Measurements from ENCODE around the gene GABBR2.

The GABBR2 gene

DNA sequence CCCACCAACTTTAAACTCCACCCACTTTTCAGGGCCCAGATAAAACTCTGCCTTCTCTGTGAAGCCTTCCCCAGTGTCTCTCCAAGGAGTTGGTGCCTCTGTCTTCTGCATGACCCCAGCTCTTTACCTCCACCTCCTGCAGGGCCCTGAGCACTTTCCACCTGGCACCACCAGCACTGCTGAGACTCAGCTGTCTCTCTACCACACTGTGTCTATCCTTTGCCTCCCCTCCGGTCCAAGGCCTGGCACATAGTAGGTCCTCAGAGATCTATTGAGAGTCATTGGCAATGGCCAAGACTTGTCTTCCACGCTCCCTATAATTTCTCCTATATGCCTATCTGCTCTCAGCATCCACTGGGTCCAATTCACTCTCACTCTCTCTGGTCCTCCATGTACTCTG, 12.9 kb upstream of the GABBR2 start:
- no peak for DNase-seq (ENCODE audit: low read depth)
- TF ChIP-seq, protein P1, sequence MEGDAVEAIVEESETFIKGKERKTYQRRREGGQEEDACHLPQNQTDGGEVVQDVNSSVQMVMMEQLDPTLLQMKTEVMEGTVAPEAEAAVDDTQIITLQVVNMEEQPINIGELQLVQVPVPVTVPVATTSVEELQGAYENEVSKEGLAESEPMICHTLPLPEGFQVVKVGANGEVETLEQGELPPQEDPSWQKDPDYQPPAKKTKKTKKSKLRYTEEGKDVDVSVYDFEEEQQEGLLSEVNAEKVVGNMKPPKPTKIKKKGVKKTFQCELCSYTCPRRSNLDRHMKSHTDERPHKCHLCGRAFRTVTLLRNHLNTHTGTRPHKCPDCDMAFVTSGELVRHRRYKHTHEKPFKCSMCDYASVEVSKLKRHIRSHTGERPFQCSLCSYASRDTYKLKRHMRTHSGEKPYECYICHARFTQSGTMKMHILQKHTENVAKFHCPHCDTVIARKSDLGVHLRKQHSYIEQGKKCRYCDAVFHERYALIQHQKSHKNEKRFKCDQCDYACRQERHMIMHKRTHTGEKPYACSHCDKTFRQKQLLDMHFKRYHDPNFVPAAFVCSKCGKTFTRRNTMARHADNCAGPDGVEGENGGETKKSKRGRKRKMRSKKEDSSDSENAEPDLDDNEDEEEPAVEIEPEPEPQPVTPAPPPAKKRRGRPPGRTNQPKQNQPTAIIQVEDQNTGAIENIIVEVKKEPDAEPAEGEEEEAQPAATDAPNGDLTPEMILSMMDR (conservative IDR thresholded peaks at IDR 0.05; ENCODE audit: low read depth, low read length) = no peak
- no peak overlapping the region for H3K4me3 ChIP-seq (ENCODE audit: low read depth, low read length)

DNA sequence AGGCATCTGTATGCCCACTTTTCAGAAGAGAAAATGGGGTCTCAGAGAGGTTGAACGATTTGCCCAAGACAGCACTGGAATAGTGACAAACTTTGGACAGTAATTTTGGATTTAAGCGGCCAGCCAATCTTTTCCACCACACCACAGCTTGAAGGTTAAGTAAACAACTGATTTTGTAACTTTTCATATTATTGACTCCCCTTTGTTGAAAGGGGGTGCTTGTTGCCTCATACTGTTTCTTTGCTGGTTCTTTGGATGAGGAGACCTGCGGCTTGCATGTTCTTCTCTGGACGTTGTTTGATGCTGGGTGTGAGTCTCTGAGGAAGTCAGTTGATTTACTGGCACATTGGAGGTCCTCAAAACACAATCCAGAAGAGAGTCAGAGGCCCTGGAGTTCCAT, 11.7 kb upstream of the GABBR2 start:
- DNase-seq (ENCODE audit: low read depth) = no peak
- H3K4me3 ChIP-seq (ENCODE audit: low read depth, low read length) = no peak overlapping the region
- TF ChIP-seq, protein P1 (conservative IDR thresholded peaks at IDR 0.05; ENCODE audit: low read depth, low read length) = no peak

DNA sequence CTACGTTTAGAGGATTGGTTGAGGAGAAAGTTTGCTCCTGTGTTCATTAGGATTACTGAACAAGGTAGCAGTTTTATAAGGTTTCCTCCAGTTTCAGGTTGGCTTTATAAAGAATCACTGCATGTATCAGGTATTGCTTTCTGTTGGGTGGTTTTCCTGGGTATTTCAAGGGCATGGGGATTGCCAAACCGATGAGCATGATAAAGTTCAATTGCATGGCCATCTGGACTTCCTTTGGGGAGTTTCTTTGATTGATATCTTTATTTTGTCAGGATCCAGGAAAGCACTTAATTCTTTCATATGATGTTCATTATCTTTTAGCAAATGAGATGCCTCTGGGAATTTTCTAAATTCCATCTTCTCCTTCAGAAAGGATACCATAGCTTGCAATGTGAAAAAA, 10.3 kb upstream of the GABBR2 start:
- H3K4me3 ChIP-seq (ENCODE audit: low read depth, low read length) = no peak overlapping the region
- DNase-seq (ENCODE audit: low read depth) = no peak
- TF ChIP-seq, protein P1 (conservative IDR thresholded peaks at IDR 0.05; ENCODE audit: low read depth, low read length) = no peak

DNA sequence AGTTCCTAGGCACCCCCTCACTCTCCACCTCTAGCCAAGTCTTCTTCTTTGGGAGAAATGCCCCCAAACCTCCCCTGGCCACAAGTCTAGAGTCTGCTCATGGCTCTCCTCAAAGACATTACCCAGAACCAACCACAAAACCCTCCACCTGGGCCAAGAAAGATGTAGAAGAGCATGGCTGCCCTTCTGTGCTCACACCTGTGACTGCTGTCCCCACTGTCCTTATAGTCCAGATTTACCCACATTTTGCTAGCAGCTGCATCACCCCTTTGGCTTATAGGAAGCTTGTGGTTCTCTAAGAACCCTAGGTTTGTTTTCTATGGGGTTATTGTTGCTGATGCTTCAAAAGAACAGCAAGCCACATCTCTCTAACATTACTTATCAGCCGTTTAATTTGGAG, 6.1 kb upstream of the GABBR2 start:
- TF ChIP-seq, protein P1 (conservative IDR thresholded peaks at IDR 0.05; ENCODE audit: low read depth, low read length) = no peak
- H3K4me3 ChIP-seq (ENCODE audit: low read depth, low read length) = no peak overlapping the region
- no peak for DNase-seq (ENCODE audit: low read depth)

DNA sequence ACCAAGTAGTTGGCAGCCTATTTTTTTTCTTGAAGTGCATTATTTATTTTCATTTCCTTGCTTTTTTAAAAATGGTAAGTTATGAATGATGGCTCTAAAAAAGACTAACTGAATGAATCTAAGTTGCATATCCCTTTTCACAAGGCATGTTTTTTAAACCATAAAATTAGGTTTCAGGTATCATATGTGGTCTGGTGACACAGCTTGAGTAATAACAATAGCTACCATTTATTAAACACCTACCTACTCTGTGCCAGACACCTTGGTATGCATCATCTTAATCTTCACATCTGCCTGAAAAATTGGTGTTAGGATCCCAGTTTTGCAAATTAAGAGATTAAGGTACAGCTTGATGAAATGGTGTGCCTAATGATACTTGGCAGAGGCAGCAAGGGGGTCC, 4.3 kb upstream of the GABBR2 start:
- no peak for DNase-seq (ENCODE audit: low read depth)
- TF ChIP-seq, protein P1 (conservative IDR thresholded peaks at IDR 0.05; ENCODE audit: low read depth, low read length) = no peak
- H3K4me3 ChIP-seq (ENCODE audit: low read depth, low read length) = no peak overlapping the region

DNA sequence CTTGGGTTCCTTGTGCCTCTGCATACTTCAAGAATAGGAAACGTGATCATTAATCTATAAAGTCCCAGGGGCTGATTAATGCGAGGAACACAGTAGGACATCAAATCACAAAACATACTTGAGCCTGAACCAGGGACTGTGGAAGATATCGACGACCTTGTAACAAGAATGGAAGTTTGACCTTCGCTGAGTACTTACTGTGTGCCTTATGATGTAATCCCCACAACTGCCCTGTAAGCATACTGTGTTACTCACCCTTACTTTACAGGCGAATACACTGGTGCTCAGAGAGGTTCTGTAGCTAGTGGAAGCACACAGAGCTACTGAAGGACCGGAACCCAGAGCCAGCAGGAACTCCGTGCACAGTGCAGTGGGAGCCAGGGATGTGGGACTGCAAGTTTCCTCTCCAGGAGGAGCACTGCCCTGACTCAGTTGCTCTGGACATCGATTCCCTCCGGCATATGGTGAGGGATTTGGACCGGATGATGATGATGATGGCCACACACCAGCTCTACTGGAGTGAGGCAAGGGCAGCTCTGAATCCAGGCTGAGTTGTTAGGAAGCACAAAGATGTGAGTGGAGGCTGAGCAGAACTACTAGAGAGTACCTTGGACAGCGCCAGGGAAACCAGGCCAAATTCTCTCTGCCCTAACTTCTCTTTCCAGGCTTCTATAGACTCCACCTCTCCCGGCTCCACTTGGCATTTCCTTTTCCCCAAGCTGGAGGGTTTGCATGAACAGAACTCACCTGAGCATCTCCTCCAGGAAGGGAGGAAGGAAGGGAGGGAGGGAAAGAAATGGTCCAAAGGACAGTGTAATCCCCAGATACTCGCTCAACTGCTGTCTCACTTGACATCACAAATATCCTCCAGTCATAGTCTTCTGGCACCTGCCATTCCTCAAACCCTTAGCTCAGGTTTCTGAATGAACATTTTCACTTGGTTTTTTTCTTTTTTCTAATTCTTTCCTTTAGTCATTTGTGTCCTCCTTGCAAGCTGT, 1.5 kb upstream of the GABBR2 start:
- no peak overlapping the region for H3K4me3 ChIP-seq (ENCODE audit: low read depth, low read length)
- TF ChIP-seq, protein P1 (conservative IDR thresholded peaks at IDR 0.05; ENCODE audit: low read depth, low read length) = no peak
- DNase-seq (ENCODE audit: low read depth) = peak; percentile 71
